ENCODE data around the gene TTLL8. TPM values are rescaled to one million over a fixed set of nuclear protein-coding genes. Genes with fewer than 3 reads are reported as not detected.

TTLL8 gene
- total and polyA plus RNA-seq, 2 donors (not counting 3 experiments of a cell fraction or from before 2014, with no cell fraction given): not detected

DNA sequence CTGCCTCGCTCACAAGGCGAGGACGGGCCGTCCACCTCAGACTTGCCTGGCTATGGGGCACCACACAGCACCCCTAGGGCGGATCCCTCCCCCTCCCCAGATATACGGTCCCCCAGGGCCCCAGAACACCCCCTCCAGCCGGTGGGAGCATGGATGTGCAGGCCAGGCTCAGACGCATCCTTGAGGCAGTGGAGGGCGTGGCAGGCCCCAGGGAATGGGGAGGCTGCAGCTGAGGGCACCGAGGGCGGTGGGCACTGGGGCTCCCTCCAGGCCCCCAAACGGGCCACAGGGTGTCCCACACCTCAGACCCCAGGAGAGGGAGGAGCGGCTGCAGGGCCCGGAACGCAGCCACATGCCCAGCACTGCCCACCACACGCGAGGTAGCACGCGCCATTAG lies 12.1 kb downstream of the TTLL8 start:
- no peak for TF ChIP-seq POLR2A (IDR thresholded peaks at IDR 0.05; ENCODE audit: low read depth, low read length)
- TF ChIP-seq EZH2 (IDR thresholded peaks at IDR 0.05; ENCODE audit: borderline replicate concordance, low read depth, low read length, severe bottlenecking): no peak
- TF ChIP-seq FOS (IDR thresholded peaks at IDR 0.05; ENCODE audit: borderline replicate concordance, insufficient read depth, low read length): no peak
- no peak for TF ChIP-seq MYC (IDR thresholded peaks at IDR 0.05; ENCODE audit: low read depth, low read length)
- TF ChIP-seq GATA2 (IDR thresholded peaks at IDR 0.05; ENCODE audit: insufficient read depth, insufficient read length, low read depth, low read length): no peak
- no peak for TF ChIP-seq CTCF (IDR thresholded peaks at IDR 0.05; ENCODE audit: extremely low read depth in 1 of 2, insufficient read depth in 1 of 2, low read depth in 1 of 2, low read length in 2 of 2)
- TF ChIP-seq JUN (IDR thresholded peaks at IDR 0.05; ENCODE audit: borderline replicate concordance, insufficient read depth, insufficient read length, low read depth): no peak
- TF ChIP-seq, protein P1, sequence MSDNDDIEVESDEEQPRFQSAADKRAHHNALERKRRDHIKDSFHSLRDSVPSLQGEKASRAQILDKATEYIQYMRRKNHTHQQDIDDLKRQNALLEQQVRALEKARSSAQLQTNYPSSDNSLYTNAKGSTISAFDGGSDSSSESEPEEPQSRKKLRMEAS (IDR thresholded peaks at IDR 0.05; ENCODE audit: insufficient read depth, insufficient read length): no peak
- TF ChIP-seq POLR2AphosphoS5 (IDR thresholded peaks at IDR 0.05; ENCODE audit: insufficient read depth, low read depth, low read length): no peak
- H3K4me3 ChIP-seq (replicated peaks in 1 of 3; ENCODE audit: insufficient read depth in 1 of 3, low read depth in 1 of 3, low read length in 3 of 3): no peak overlapping the region
- no peak overlapping the region for H3K4me2 ChIP-seq (ENCODE audit: insufficient read depth, low read length)
- H4K20me1 ChIP-seq (replicated peaks; ENCODE audit: control insufficient read depth, extremely low read depth, insufficient read depth, low read length): no peaks in the 10 kb centered on the region
- dilution Hi-C loops (cut with MboI; ENCODE audit: extremely low pct_ligation_motif_present, low sequenced_read_pairs) (no loop called here), intact Hi-C loops (cut with micrococcal nuclease) (no loop called here)
- no peaks in the 10 kb centered on the region for H3K36me3 ChIP-seq (ENCODE audit: control insufficient read depth in 2 of 2, extremely low read depth in 1 of 2, insufficient read depth in 2 of 2, low read length in 2 of 2)
- no peaks in the 10 kb centered on the region for H3K9me1 ChIP-seq (replicated peaks; ENCODE audit: control insufficient read depth, extremely low read depth, insufficient read depth, low read length)
- H3K79me2 ChIP-seq (ENCODE audit: control insufficient read depth, insufficient read depth, low read length): no peaks in the 10 kb centered on the region
- H3K27ac ChIP-seq (ENCODE audit: insufficient read depth, low read depth, low read length): no peak overlapping the region
- no peak overlapping the region for H2AFZ ChIP-seq (ENCODE audit: low read depth, low read length)
- DNase-seq (ENCODE audit: low read depth, low spot score) (no peak), FAIRE-seq (no peak)
- no peaks in the 10 kb centered on the region for H3K4me1 ChIP-seq (ENCODE audit: control insufficient read depth, extremely low read depth, insufficient read depth, low read length)
- H3K9me3 ChIP-seq (replicated peaks; ENCODE audit: control insufficient read depth, insufficient read depth, low read length): no peaks in the 10 kb centered on the region
- no TSS peak for BruUV-seq (replicated peaks)
- CTCF ChIA-PET: no interaction called here
- no peak overlapping the region for H3K9ac ChIP-seq (replicated peaks; ENCODE audit: extremely low read depth, insufficient read depth, low read length)
- POLR2A ChIA-PET: no interaction called here
- H3K27me3 ChIP-seq (ENCODE audit: control insufficient read depth in 2 of 2, insufficient read depth in 2 of 2, low read length in 2 of 2): no peaks in the 10 kb centered on the region
